ENCODE data around the gene CCNK. TPM values are rescaled to one million over a fixed set of nuclear protein-coding genes. Genes with fewer than 3 reads are reported as not detected.

Gene CCNK
- 100 to 1,000 TPM in 2 of 3 donors, 10 to 100 TPM in 1; 95.9 to 107 (median 104) TPM for total RNA-seq

- H3K36me3 Mint-ChIP-seq (ENCODE audit: insufficient read depth): no peaks in the 10 kb centered on the region
- no peaks in the 10 kb centered on the region for H3K27me3 Mint-ChIP-seq (ENCODE audit: low read depth)
- H3K9me3 Mint-ChIP-seq: no peaks in the 10 kb centered on the region
- peaks cover 53% of the 10 kb centered on the region for H3K4me1 Mint-ChIP-seq (ENCODE audit: low read depth)
- DNase-seq (peak; percentile 100), ATAC-seq (peak; percentile 89)
- peak within 1 kb of the TSS; percentile 99 for H3K4me3 Mint-ChIP-seq
Measured at GRCh38 chr14:99480917-99481744, at the start of gene CCNK. TSS of gene CCNK (plus strand) at chr14:99481409. CDS start at chr14:99492678, 11,269 bp downstream.

- Mint-ChIP-seq H3K4me1 (ENCODE audit: low read depth) (peaks cover 28% of the 10 kb centered on the region), H3K9me3 (peaks cover 10% of the 10 kb centered on the region), H3K36me3 (ENCODE audit: insufficient read depth) (peaks cover 64% of the 10 kb centered on the region), H3K27me3 (ENCODE audit: low read depth) (no peaks in the 10 kb centered on the region), H3K4me3 (no peak overlapping the region)
- DNase-seq (no peak), ATAC-seq (no peak)
Measured at GRCh38 chr14:99431986-99432385, 49.2 kb upstream of the CCNK start.

GRCh38 chr14:99432485-99432884 lies 48.7 kb upstream of the CCNK start:
- H3K4me3 Mint-ChIP-seq: no peak overlapping the region
- H3K27me3 Mint-ChIP-seq (ENCODE audit: low read depth): no peaks in the 10 kb centered on the region
- H3K4me1 Mint-ChIP-seq (ENCODE audit: low read depth): peaks cover 33% of the 10 kb centered on the region
- H3K36me3 Mint-ChIP-seq (ENCODE audit: insufficient read depth): peaks cover 68% of the 10 kb centered on the region
- no peak for ATAC-seq
- peaks cover 10% of the 10 kb centered on the region for H3K9me3 Mint-ChIP-seq
- DNase-seq: no peak

GRCh38 chr14:99435327-99435726 lies 45.9 kb upstream of the CCNK start:
- H3K4me1 Mint-ChIP-seq (ENCODE audit: low read depth): peaks cover 42% of the 10 kb centered on the region
- no peak for ATAC-seq
- no peaks in the 10 kb centered on the region for H3K27me3 Mint-ChIP-seq (ENCODE audit: low read depth)
- no peak overlapping the region for H3K4me3 Mint-ChIP-seq
- H3K9me3 Mint-ChIP-seq: no peaks in the 10 kb centered on the region
- no peak for DNase-seq
- H3K36me3 Mint-ChIP-seq (ENCODE audit: insufficient read depth): peaks cover 51% of the 10 kb centered on the region

- peak in 1 of 2 donors; percentile 58 for ATAC-seq
- peaks cover 49% of the 10 kb centered on the region for H3K36me3 Mint-ChIP-seq (ENCODE audit: insufficient read depth)
- DNase-seq: no peak
- peaks cover 38% of the 10 kb centered on the region for H3K4me1 Mint-ChIP-seq (ENCODE audit: low read depth)
- H3K9me3 Mint-ChIP-seq: no peaks in the 10 kb centered on the region
- H3K27me3 Mint-ChIP-seq (ENCODE audit: low read depth): no peaks in the 10 kb centered on the region
- H3K4me3 Mint-ChIP-seq: peak overlapping the region; percentile 49
Measured at GRCh38 chr14:99436247-99437180, 44.7 kb upstream of the CCNK start.

GRCh38 chr14:99437706-99438105 lies 43.5 kb upstream of the CCNK start:
- Mint-ChIP-seq H3K4me1 (ENCODE audit: low read depth) (peaks cover 50% of the 10 kb centered on the region), H3K27me3 (ENCODE audit: low read depth) (no peaks in the 10 kb centered on the region), H3K9me3 (no peaks in the 10 kb centered on the region), H3K36me3 (ENCODE audit: insufficient read depth) (peaks cover 51% of the 10 kb centered on the region), H3K4me3 (no peak overlapping the region)
- ATAC-seq (no peak), DNase-seq (no peak)

- Mint-ChIP-seq H3K27me3 (ENCODE audit: low read depth) (no peaks in the 10 kb centered on the region), H3K4me3 (no peak overlapping the region), H3K9me3 (no peaks in the 10 kb centered on the region), H3K36me3 (ENCODE audit: insufficient read depth) (peaks cover 51% of the 10 kb centered on the region), H3K4me1 (ENCODE audit: low read depth) (peaks cover 48% of the 10 kb centered on the region)
- ATAC-seq (no peak), DNase-seq (no peak)
Measured at GRCh38 chr14:99440278-99440677, 40.9 kb upstream of the CCNK start.

- DNase-seq (no peak), ATAC-seq (no peak)
- H3K4me1 Mint-ChIP-seq (ENCODE audit: low read depth): peaks cover 38% of the 10 kb centered on the region
- no peak overlapping the region for H3K4me3 Mint-ChIP-seq
- H3K9me3 Mint-ChIP-seq: no peaks in the 10 kb centered on the region
- no peaks in the 10 kb centered on the region for H3K27me3 Mint-ChIP-seq (ENCODE audit: low read depth)
- H3K36me3 Mint-ChIP-seq (ENCODE audit: insufficient read depth): peaks cover 44% of the 10 kb centered on the region
Measured at GRCh38 chr14:99441157-99441870, 39.9 kb upstream of the CCNK start.

GRCh38 chr14:99441918-99442317 lies 39.3 kb upstream of the CCNK start:
- H3K4me1 Mint-ChIP-seq (ENCODE audit: low read depth): peaks cover 32% of the 10 kb centered on the region
- peaks cover 45% of the 10 kb centered on the region for H3K36me3 Mint-ChIP-seq (ENCODE audit: insufficient read depth)
- no peaks in the 10 kb centered on the region for H3K9me3 Mint-ChIP-seq
- no peak overlapping the region for H3K4me3 Mint-ChIP-seq
- DNase-seq: no peak
- no peak for ATAC-seq
- no peaks in the 10 kb centered on the region for H3K27me3 Mint-ChIP-seq (ENCODE audit: low read depth)

GRCh38 chr14:99445931-99446330 lies 35.3 kb upstream of the CCNK start:
- Mint-ChIP-seq H3K4me1 (ENCODE audit: low read depth) (peaks cover 12% of the 10 kb centered on the region), H3K4me3 (no peak overlapping the region), H3K27me3 (ENCODE audit: low read depth) (no peaks in the 10 kb centered on the region), H3K36me3 (ENCODE audit: insufficient read depth) (peaks cover 51% of the 10 kb centered on the region), H3K9me3 (no peaks in the 10 kb centered on the region)
- ATAC-seq (no peak), DNase-seq (no peak)

GRCh38 chr14:99447739-99448138 lies 33.5 kb upstream of the CCNK start:
- no peak for DNase-seq
- no peak overlapping the region for H3K4me3 Mint-ChIP-seq
- no peaks in the 10 kb centered on the region for H3K27me3 Mint-ChIP-seq (ENCODE audit: low read depth)
- H3K4me1 Mint-ChIP-seq (ENCODE audit: low read depth): peaks cover 3% of the 10 kb centered on the region
- peaks cover 49% of the 10 kb centered on the region for H3K36me3 Mint-ChIP-seq (ENCODE audit: insufficient read depth)
- no peaks in the 10 kb centered on the region for H3K9me3 Mint-ChIP-seq
- no peak for ATAC-seq

- Mint-ChIP-seq H3K4me3 (no peak overlapping the region), H3K36me3 (ENCODE audit: insufficient read depth) (peaks cover 38% of the 10 kb centered on the region), H3K9me3 (no peaks in the 10 kb centered on the region), H3K27me3 (ENCODE audit: low read depth) (no peaks in the 10 kb centered on the region), H3K4me1 (ENCODE audit: low read depth) (peaks cover 3% of the 10 kb centered on the region)
- no peak for ATAC-seq
- no peak for DNase-seq
Measured at GRCh38 chr14:99450266-99450665, 30.9 kb upstream of the CCNK start.

GRCh38 chr14:99451234-99451633 lies 30.0 kb upstream of the CCNK start:
- Mint-ChIP-seq H3K27me3 (ENCODE audit: low read depth) (no peaks in the 10 kb centered on the region), H3K4me1 (ENCODE audit: low read depth) (peaks cover 3% of the 10 kb centered on the region), H3K36me3 (ENCODE audit: insufficient read depth) (peaks cover 37% of the 10 kb centered on the region), H3K4me3 (no peak overlapping the region), H3K9me3 (no peaks in the 10 kb centered on the region)
- DNase-seq: no peak
- ATAC-seq: no peak

- Mint-ChIP-seq H3K4me1 (ENCODE audit: low read depth) (peaks cover 3% of the 10 kb centered on the region), H3K4me3 (no peak overlapping the region), H3K27me3 (ENCODE audit: low read depth) (no peaks in the 10 kb centered on the region), H3K9me3 (no peaks in the 10 kb centered on the region), H3K36me3 (ENCODE audit: insufficient read depth) (peaks cover 40% of the 10 kb centered on the region)
- DNase-seq: no peak
- ATAC-seq: no peak
Measured at GRCh38 chr14:99452968-99453367, 28.2 kb upstream of the CCNK start.
